Measurements from ENCODE around the gene REX1BD. TPM values are rescaled to one million over a fixed set of nuclear protein-coding genes. Genes with fewer than 3 reads are reported as not detected.

Gene REX1BD
- total RNA-seq, 1 donor from 2014 or later, result 76.6 TPM

DNA sequence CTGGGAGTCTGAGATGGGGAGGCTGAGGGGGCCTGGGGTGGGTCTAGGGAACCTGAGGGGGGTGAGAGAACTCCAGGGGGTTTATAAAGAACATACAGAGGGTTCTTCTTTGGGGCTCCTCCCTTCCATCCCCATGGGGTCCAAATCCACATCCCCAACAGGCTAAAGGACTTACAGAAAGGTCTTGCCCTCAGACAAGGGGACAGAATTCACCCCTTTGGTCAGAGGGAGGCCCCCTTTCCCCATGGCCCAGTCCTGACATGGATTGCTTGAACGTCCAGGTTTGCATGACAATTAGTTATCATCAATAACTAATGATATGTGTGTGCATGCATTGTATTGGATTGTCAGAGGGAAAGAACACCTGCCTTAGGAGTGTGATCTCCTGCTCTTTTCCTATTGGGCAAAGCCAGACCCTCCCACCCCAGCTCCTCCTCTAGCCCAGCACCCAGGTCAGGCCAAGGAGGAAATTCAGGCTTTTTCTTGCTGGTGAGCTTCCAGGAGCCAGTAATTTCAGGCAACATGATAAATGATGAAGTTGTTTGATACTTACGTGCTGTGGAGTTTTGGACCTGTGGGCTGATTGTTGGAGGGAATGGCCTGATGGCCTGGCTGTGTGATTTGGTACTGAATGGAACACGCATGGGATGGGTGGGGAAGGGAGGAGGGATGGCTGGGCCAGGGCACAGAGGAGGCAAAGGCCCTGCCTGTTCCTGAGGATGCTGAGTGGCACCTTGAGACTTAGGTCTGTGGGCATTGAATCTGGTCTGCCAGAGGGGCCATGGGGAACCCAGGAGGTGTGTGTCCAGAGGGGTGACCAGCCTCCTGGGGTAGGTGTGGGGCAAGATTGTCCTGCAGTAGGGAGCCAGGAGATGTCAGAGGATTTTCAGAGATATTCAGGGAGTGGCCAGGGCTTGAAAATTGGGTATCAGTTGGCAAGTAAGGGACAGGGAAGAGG lies 49.4 kb downstream of the REX1BD start:
- peak overlapping the region; percentile 89 for H3K27ac ChIP-seq (replicated peaks)
- no peaks in the 10 kb centered on the region for H3K36me3 ChIP-seq
- peak overlapping the region; percentile 87 for H3K4me3 ChIP-seq
- TF ChIP-seq, protein P1, sequence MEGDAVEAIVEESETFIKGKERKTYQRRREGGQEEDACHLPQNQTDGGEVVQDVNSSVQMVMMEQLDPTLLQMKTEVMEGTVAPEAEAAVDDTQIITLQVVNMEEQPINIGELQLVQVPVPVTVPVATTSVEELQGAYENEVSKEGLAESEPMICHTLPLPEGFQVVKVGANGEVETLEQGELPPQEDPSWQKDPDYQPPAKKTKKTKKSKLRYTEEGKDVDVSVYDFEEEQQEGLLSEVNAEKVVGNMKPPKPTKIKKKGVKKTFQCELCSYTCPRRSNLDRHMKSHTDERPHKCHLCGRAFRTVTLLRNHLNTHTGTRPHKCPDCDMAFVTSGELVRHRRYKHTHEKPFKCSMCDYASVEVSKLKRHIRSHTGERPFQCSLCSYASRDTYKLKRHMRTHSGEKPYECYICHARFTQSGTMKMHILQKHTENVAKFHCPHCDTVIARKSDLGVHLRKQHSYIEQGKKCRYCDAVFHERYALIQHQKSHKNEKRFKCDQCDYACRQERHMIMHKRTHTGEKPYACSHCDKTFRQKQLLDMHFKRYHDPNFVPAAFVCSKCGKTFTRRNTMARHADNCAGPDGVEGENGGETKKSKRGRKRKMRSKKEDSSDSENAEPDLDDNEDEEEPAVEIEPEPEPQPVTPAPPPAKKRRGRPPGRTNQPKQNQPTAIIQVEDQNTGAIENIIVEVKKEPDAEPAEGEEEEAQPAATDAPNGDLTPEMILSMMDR (IDR thresholded peaks at IDR 0.05; ENCODE audit: borderline replicate concordance), result no peak
- H3K9me3 ChIP-seq (replicated peaks), result no peaks in the 10 kb centered on the region
- intact Hi-C loops (cut with micrococcal nuclease), result no loop called here
- no peak for DNase-seq
- no peaks in the 10 kb centered on the region for H3K27me3 ChIP-seq (ENCODE audit: low read depth)
- peaks cover 30% of the 10 kb centered on the region for H3K4me1 ChIP-seq

DNA sequence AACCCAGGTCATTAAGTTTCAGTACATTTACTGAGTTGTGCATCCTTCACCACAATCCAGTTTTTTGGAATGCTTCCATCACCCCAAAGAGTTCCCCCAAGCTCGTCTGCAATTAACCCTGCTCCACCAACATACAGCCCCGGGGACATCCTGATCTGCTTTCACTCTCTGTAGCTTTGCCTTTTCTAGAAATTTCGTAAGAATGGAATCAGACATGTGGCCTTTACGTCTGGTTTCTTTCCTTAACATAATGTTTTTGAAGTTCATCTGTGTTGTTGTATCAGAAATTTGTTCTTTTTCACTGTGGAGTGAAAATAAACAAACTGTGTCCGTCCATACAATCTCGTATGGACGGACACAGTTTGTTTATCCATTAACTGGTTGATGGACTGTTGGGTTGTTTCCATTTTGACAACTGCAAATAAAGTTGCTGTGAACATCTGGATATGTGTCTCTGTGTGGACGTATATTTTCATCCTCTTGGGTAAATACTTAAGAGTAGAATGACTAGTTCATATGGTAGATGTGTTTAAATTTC lies 51.2 kb downstream of the REX1BD start:
- TF ChIP-seq, protein P1 (IDR thresholded peaks at IDR 0.05; ENCODE audit: borderline replicate concordance), result no peak
- no peak overlapping the region for H3K4me3 ChIP-seq
- H3K9me3 ChIP-seq (replicated peaks), result no peaks in the 10 kb centered on the region
- no peak overlapping the region for H3K27ac ChIP-seq (replicated peaks)
- peaks cover 35% of the 10 kb centered on the region for H3K4me1 ChIP-seq
- DNase-seq, result no peak
- intact Hi-C loops (cut with micrococcal nuclease), result no loop called here
- no peaks in the 10 kb centered on the region for H3K27me3 ChIP-seq (ENCODE audit: low read depth)
- no peaks in the 10 kb centered on the region for H3K36me3 ChIP-seq

Other genes starting within 250 kb of the REX1BD start
- 38.8 TPM for gene PGPEP1, start 248.2 kb upstream of the REX1BD start, total RNA-seq
- 0.33 TPM for gene GDF15, start 202.6 kb upstream of the REX1BD start, total RNA-seq
- gene LRRC25, start 191.2 kb upstream of the REX1BD start, total RNA-seq, result 2.4 TPM
- gene SSBP4, start 169.4 kb upstream of the REX1BD start, total RNA-seq, result 30.8 TPM
- gene ISYNA1, start 150.7 kb upstream of the REX1BD start, total RNA-seq, result 24.1 TPM
- gene ELL, start 66.7 kb upstream of the REX1BD start, total RNA-seq, result 7.9 TPM
- 153 TPM for gene FKBP8, start 45.2 kb upstream of the REX1BD start, total RNA-seq
- 52.0 TPM for gene KXD1, start 30.9 kb upstream of the REX1BD start, total RNA-seq
- gene UBA52, start 16.9 kb upstream of the REX1BD start, total RNA-seq, result 643 TPM
- gene CRLF1, start 18.0 kb downstream of the REX1BD start, total RNA-seq, result 20.0 TPM
- gene TMEM59L, start 24.1 kb downstream of the REX1BD start, total RNA-seq, result 1.5 TPM
- gene KLHL26, start 48.2 kb downstream of the REX1BD start, total RNA-seq, result 6.2 TPM
- gene CRTC1, start 94.9 kb downstream of the REX1BD start, total RNA-seq, result 9.7 TPM
- gene COMP, start 202.5 kb downstream of the REX1BD start, total RNA-seq, result 1.2 TPM
- 32.3 TPM for gene UPF1, start 243.2 kb downstream of the REX1BD start, total RNA-seq

Data from left ventricle myocardium inferior (tissue), 1 donor.